GM19438 (cell line): ENCODE data around the gene DNAJB2.
"Not testable (repeated sequence)": the region's sequence is repeated elsewhere in the genome, so short reads cannot be mapped to it uniquely, and the experiment has no call there.

Source experiments
- ATAC-seq: cut with Tn5 transposase; IDR thresholded peaks from one replicate; pipeline ENCODE4 v1.9.1; 2021; ENCODE audit warnings: low read depth; ENCODE audit not compliant: unreplicated experiment

The DNAJB2 gene

DNA sequence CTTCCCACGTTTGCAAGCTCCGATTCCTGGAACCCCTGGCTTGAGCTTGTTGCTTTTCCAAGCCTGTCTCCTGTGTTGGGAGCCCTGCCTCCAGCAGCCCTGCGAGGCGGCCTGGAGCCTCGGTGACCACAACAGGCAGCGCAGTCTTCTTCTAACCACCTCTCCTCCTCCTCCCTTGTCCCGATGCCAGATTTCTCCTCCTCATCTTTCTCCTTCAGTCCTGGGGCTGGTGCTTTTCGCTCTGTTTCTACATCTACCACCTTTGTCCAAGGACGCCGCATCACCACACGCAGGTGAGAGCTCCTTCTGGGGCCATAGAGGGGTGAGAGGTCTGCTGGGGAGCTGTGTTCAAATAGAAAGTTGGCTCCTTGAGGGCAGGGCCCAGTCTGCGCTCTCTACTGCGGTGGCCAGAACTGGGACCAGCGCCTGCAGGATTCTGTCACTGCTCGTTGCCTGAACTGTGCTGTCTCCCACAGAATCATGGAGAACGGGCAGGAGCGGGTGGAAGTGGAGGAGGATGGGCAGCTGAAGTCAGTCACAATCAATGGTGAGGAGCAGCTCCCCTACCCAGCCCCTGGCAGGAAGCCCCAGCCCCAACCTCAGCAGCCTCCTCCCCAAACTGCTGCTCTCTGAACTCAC, 3.9 kb downstream of the DNAJB2 start:
- ATAC-seq: no peak

DNA sequence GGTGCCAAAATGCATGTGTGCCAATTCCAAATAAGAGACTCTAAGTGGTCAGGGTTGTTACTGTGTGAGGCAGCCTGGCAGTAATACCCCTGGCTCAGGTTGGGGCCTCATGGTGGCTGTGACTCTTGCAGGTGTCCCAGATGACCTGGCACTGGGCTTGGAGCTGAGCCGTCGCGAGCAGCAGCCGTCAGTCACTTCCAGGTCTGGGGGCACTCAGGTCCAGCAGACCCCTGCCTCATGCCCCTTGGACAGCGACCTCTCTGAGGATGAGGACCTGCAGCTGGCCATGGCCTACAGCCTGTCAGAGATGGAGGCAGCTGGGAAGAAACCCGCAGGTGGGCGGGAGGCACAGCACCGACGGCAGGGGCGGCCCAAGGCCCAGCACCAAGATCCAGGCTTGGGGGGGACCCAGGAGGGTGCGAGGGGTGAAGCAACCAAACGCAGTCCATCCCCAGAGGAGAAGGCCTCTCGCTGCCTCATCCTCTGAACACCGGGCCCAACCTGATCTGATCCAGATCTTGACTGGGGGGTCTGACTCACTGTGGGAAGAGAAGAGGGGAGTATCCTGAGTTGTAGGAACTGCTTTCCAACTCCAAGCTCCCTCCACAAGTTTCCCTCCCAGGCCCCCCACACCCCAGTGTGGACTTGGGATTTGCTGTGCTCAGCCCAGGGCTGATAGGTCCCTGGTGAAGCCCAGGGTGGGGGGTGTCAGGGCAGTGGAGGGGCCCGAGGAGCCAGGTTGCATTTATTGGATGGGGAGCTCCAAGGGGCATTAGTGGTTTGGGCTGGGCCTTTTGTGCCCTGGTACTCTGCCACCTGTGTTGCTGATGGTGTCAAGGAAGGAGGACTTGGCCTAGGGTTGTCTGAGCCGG, 5.6 kb downstream of the DNAJB2 start:
- ATAC-seq: no peak

DNA sequence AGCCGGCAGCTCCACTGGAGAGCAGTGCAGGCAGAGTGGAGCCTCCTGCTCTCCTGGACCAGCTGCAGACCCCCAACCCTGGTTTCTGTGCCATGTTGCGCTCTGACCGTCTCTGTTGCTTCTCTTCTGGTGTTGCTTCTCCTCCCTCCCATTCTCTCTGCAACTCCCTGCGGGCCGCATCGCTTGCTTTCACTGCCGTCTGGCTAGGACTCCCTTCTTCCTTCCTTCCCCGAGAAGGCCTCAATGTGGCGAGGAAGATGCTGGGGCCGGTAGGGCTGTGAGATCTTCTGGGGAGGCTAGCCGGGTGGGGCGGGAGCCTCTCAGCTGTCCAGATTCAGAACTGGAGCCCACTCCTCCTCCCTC, 6.2 kb downstream of the DNAJB2 start:
- ATAC-seq: no peak

DNA sequence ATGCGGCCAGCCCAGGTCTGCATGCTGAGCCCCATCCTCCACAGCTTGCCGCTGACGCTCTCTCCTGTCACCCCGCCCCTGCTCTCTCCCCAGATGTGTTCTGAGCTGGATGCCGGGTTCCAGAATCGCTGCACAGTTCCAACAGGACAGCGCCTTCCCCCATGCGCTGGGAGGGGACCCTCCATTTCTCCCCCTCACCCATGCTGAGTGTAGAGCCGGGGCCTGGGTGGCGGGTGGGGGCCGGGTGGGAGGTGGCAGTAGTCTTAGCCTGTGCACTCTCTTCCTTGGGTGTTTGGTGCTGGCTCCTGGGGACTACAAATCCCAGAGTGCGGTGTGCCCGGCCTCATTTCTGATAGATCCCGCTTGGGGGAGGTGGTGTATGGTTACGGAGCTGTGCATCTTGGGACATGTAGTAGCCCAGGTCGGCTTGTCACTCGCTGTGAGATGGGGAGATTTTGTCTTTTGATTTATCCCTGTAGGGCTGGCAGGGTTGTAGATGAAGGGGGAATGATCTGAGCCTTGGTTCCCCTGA, 6.8 kb downstream of the DNAJB2 start:
- no peak for ATAC-seq

DNA sequence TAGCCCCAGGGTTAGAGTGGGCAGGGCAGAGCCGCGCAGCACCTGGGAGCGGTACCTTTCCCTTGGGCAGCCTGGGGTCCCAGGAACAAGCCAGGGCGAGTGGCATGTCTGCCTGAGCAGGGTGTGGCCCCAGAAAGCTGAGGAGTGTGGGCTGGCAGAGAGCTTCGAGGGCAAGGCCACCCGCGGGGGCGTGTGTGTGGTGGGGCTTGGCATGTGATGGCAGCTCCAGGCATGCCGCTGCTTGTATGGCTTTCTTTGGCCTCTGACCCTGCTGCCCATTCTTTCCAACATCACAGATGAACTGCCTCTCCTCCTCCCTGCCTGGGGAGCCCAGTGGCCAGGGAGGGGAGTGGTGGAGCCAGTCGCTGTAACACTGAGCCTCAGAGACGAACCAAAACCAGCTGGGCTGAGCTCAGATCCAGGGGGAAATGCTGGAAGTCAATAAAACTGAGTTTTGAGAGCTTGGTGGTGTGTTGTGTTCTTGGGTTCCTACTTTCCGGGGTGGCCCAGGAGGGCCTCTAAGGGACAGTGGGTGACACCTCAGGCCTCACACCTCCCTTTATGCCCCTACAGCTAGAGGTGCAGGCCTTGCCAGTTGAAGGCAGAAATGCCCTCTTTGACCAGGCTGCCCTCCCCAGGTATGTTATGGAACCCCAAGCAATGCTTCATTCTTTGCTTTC, 7.4 kb downstream of the DNAJB2 start:
- ATAC-seq: no peak

DNA sequence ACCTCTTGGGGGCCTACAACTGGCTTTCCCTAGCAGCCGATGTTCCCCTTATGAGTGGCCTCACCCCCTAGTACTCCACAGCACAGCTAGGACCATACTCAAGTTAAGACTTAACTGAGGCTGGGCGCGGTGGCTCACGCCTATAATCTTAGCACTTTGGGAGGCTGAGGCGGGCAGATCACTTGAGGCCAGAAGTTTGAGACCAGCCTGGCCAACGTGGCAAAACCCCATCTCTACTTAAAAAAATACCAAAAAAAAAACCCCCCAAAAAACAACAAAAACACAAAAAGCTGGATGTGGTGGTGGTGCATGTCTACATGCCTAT, 7.9 kb downstream of the DNAJB2 start:
- ATAC-seq: not testable (repeated sequence)

DNA sequence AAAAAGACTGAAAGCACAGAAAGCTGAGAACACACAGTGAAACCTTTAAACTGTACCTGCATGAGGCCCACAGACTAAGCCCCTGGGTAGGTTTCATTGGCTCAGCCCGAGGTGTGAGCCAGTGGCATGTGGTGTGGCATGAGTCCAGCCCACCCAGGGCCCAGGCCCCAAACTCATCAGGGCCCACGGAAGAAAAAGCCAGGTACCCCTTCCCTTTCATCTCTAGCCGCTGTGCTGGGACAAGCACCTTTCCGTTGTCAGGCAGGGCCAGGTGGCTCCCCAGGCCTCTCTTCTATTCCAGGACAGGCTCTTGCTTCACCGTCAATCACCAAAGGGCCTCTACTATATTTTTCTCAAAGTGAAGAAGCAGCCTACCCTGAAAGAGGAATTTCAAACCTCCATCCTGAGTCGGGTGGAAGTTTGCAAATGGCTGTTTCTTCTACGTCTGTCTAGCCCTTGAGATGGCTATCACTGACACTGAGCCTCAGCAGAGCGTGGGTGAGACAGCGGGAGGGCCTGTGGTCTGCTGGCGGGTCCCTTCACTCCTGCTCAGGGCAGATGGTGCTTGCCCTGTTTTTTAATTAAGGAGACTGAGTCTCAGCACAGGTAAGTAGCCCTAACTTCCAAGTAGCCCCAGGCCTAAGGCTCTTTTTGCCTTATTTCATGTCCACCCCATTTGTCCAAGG, 8.6 kb downstream of the DNAJB2 start:
- ATAC-seq: no peak

DNA sequence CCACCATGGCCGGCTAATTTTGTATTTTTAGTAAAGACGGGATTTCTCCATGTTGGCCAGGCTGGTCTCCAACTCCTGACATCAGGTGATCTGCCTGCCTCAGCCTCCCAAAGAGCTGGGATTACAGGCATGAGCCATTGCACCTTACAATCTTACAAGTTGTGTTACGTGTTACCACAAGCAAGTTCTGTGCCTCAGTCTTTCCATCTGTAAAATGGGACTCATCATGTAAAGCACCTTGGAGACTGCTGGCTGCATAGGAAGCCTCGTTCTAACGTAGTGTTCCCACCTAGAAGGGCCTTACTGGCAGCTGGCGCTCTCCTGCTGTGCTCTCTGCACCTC, 10.0 kb downstream of the DNAJB2 start:
- ATAC-seq: no peak

DNA sequence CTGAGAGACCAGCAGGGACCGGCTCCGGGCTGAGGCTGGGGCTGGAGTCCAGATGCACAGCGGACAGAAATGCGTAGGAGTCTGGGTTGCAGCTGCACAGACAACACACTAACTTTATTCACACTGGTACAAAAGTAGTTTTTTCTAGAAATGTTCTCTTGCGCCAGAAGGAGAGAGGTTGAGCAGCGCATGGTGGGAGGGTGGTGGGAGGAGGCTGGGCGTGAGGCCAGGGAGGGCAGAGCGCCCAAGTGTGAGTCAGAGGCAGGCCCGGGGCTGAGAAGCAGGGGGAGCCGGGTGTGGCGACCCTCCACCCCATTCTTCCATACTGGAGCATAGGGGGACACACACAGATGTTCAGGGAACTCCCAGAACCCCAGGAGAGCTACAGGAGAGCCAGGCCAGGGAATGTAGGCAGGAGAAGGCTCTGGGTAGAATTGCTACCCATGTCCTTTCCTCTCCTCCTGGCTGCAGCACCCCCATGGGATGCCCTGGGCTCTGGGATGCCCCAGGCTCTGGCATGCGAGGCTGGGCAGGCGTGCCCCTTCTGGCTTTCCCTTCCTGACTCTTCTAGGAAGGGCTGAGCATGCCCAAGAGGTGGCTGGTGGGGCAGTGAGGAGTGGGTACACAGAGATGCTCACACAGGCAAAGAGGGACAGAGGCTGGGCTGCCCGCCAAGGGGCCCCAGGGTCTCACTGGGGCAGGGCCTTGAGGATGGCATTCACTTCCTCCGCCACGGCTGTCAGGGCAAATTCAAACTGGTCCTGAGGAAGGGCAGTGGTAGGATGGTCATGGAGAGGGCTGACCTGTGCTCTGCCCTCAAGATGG, 10.6 kb downstream of the DNAJB2 start:
- no peak for ATAC-seq

DNA sequence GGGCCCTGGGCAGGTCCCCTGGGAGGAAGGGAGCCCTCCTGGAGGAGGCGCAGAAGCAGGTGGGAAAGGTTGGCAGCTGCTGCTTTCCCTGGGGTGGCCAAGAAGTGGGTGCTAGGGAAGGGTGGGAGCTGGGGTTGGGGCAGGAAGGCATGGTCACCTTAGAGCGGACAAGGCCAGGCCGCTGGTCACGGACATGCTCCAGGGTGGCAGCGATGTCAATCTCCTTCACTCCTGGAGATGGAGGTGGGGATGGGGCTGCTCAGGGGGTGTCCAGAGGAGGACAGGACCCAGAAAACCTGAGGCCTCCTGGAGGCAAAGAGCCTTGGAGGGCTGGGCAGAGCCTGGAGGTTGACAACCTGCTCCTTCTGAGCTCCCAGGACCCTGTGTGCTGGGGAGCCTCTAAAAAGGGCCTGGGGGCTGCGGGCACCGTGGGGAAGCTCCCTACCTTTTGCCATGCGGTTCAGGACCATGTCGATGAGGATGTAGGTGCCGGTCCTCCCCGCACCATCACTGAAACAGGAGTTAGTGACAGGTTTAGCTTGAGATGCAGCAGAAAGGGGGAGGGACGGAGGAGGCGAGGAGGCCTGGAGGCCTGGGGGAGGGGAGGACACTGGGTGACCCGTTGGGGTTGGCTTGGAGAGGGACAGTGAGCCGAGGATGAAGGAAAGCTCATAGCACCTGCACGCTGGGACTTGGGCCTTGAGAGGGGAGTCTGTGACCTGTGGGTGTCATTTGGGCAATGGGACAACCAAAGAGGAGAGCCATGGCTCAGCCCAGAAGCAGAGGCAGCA, 11.4 kb downstream of the DNAJB2 start:
- no peak for ATAC-seq

DNA sequence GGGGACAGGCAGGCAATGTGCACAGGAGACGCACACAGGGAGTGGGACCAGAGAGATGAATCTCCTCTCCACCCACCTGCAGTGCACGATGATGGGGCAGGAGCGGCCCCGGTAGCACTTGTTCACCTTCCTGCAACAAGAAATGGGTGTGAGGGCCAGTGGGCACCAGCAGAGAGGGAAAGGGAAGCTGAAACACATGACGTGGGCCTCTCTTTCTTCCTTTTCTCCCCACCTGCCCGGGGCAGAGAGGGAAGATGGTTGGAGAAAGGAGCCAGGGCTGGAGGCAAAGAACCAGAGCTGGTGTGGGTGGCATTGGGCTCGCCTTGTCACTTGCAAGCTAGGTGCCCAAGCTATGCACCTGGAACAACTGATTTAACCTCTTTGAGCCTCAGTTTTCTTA, 12.2 kb downstream of the DNAJB2 start:
- no peak for ATAC-seq

DNA sequence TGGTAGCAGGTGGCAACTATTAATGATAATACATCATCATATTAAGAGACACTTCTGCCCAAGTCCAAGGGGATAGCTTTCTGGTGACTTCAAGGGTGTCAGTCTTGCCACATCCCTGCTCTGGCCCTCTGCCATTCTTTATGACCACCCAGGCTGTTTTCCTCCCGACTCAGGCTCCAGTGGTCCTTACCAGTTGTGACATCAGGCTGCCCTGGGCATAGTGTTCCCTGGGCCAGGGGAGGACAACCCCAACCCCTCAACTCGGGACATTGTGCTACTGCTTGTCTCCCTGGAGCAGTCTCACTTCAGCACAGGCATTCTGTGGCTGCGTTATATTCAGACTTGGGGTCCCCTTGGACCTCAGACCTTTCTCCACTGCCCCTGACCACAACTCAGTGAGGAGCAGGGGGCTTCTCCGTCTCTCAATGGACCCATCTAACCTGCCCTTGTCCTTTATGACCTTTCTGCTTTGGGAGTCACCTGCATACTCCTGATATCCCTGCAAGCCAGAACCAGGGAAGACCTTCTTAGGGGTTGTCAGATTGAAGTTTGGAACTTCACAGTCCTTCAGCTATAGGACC, 12.8 kb downstream of the DNAJB2 start:
- ATAC-seq: no peak

DNA sequence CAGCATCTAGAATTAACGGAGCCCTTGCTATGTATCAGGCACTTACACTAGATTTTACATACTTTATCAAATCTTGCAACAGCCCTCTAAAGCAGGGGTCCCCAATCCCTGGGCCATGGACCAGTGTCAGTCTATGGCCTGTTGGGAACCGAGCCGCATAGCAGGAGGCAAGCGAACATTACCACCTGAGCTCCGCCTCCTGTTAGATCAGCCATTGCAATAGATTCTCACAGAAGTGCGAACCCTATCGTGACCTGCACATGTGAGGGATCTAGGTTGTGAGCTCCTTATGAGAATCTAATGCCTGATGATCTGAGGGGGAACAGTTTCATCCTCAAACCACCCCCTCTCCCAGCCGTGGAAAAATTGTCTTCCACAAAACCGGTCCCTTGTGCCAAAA, 13.4 kb downstream of the DNAJB2 start:
- no peak for ATAC-seq

DNA sequence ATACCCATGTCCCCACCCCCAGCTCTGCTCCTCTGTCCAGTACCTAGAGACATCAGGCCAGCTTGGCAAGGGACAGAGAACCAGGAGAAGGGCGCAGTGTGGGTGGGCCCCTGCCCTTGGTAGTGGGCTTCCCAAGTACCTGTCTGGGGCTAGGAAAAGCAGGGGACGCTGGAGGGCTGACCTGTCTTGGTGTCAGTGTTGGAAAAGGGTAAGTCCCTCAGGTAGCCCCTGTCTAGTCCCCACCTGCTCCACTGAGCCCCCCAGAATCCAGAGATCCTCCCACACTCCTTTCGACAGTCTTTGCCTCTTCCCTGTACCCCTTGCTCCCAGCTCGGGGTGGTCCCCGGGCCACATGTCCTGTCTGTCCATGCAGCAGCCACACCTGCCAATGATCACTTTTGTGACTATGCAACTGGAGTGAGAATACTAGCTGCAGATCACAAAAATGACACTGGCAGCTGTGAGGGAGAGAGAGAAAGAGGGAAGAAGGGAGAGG, 14.6 kb downstream of the DNAJB2 start:
- no peak for ATAC-seq

DNA sequence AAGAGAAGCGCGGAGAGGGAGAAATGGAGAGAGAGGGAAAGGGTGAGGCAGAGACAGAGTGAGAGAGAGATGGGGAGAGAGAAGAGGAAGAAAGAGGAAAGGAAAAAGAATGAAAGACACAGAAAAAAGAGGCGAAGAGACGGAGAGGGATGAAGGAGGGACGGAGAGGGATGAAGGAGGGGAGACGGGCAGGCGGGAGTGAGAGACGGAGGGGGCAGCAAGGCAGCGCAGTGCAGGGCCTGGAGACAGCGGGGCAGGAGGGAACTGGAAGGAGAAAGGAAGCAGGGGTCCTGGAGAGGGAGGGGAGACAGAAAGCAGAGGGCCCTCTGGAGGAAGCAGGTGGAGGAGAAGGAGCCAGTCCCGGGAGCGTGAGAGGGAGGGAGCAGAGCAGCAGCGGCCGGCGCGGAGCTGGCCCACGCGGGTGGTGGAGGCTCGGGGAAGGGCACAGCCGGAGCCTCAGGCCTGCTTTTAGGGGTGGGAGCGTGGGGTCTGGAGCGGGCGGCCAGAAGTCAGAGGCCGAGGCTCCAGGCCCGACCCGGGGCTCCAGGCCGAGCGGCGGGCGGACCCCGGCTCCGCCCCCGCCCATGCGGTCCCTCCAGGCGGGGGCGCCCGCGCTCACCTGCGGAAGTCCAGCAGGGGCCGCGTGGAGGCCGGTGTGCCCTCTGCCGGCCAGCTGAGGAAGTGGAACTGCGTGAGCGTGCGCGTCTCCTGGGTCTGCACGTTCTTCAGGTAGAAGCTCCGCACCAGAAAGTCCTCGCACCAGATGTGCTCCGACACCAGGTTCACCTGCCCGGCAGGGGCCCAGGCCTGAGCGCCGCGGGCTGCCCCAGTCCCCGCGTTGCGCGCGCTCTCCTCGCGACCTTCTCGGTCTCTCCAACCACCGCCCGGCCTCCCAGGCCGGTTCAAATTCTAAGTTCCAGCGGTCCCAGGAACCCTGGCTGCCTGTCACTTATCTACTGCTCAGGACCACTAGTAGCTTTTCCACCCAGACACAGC, 15.5 kb downstream of the DNAJB2 start:
- ATAC-seq: peak; percentile 88

DNA sequence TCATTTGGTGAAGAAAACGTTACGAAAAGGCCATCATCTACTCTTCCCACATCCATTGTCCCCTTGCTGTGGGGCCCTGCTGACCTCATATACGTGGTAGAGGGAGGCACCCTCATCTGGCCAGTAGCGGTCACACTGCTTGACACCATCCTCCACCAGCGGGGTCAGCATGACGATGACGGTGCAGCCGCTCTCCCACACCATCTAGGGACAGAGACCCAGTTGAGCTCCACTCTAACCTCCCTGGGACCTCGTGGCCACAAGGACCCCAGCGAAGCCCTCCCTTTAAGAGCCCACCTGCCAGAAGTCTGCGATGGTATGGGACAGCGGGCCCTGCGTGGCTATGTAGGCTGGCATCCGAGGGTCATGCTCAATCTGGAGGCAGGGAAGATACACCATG, 17.0 kb downstream of the DNAJB2 start:
- ATAC-seq: no peak

DNA sequence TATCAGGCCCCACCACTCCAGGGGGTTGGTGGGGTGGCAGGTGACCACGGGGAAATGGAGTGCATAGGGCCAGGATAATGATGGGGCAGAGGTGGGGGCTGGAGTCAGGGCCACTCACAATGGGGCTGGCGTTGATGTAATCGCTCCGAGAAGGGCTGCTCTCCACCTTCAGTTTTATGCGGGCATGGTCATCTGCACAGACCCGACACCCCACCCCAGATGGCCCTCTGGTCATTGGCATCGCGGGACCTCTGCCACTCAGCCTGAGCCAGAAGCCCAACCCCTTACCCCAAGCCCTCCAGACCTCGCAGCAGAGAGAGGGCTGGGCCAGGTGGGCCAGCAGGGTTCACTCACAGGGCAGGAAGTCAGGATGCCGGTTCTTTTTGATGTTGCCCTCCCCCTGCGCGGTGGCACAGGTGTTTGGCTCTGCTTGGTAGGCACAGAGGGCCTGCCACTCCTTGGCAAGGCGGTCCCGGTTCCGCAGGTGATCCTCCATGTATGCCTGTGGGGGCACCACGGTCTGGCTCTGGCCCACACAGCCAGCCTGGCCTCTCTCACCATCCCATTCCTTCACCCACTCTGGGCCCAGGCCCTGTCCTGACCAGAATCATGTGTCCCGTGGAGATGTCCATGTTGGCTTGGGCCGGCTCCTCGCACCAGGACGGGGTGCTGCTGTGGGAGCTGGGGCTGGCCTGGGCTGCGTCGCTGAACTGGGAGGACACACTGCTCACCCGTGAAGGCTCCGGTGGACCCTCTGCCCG, 17.6 kb downstream of the DNAJB2 start:
- no peak for ATAC-seq
